ENCODE results near the gene MPPE1. TPM values are rescaled to one million over a fixed set of nuclear protein-coding genes. Genes with fewer than 3 reads are reported as not detected.

MPPE1 gene
- total RNA-seq, 2 experiments from 2014 or later, result 21.7 to 22.4 TPM

- POLR2A ChIA-PET, result no interaction called here
- no peaks in the 10 kb centered on the region for H3K27me3 Mint-ChIP-seq
- H3K9me3 Mint-ChIP-seq, result peaks cover 14% of the 10 kb centered on the region
- no peak for TF ChIP-seq CTCF (IDR thresholded peaks at IDR 0.05)
- ATAC-seq, result no peak
- no peak for DNase-seq
- no peak overlapping the region for H3K27ac Mint-ChIP-seq
- no peak overlapping the region for H3K4me3 Mint-ChIP-seq
- CTCF ChIA-PET, result interaction anchor here (3.0 kb wide), 1 partner anchor 15 kb away, joined by 16 read pairs; no protein-coding TSS in a partner anchor
- intact Hi-C loops (cut with micrococcal nuclease), result no loop called here
- peaks cover 3% of the 10 kb centered on the region for H3K4me1 Mint-ChIP-seq (ENCODE audit: low read depth)
- H3K36me3 Mint-ChIP-seq (ENCODE audit: low read depth), result peaks cover 4% of the 10 kb centered on the region
Observed at GRCh38 chr18:11953113-11953512, 45.0 kb upstream of the MPPE1 start.

- no peaks in the 10 kb centered on the region for H3K27me3 Mint-ChIP-seq
- peaks cover 7% of the 10 kb centered on the region for H3K4me1 Mint-ChIP-seq (ENCODE audit: low read depth)
- no peak overlapping the region for H3K4me3 Mint-ChIP-seq
- ATAC-seq, result no peak
- no peaks in the 10 kb centered on the region for H3K9me3 Mint-ChIP-seq
- intact Hi-C loops (cut with micrococcal nuclease), result no loop called here
- ChIA-PET POLR2A (interaction anchor here (0.6 kb wide), 1 partner anchor 27 kb away, joined by 3 read pairs; no protein-coding TSS in a partner anchor), CTCF (interaction anchor here (3.0 kb wide), 1 partner anchor 14 kb away, joined by 16 read pairs; no protein-coding TSS in a partner anchor)
- DNase-seq, result no peak
- no peak overlapping the region for H3K27ac Mint-ChIP-seq
- no peak for TF ChIP-seq CTCF (IDR thresholded peaks at IDR 0.05)
- no peaks in the 10 kb centered on the region for H3K36me3 Mint-ChIP-seq (ENCODE audit: low read depth)
Observed at GRCh38 chr18:11951390-11951851, 43.3 kb upstream of the MPPE1 start.

DNA sequence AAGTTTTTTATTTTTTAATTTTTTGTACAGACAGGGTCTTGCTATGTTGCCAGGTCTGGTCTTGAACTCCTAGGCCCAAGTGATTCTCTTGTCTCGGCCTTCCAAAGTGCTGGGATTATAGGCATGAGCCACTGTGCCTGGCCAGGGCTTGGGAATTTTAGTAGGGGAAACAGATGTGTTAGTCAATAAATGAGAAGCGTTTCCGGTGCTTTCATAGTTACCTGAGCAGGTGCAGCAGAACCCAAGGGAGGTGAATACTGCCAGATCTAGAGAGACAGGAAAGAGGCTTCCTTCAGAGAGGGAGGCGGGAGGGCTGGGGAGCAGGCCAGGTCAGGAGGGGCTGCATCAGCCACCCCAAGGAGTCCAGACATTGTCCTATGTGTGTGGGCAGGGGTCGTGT, 42.7 kb upstream of the MPPE1 start:
- Mint-ChIP-seq H3K36me3 (ENCODE audit: low read depth) (no peaks in the 10 kb centered on the region), H3K4me1 (ENCODE audit: low read depth) (peaks cover 7% of the 10 kb centered on the region), H3K27ac (no peak overlapping the region), H3K4me3 (no peak overlapping the region), H3K27me3 (no peaks in the 10 kb centered on the region), H3K9me3 (no peaks in the 10 kb centered on the region)
- no peak for TF ChIP-seq CTCF (IDR thresholded peaks at IDR 0.05)
- POLR2A ChIA-PET, result no interaction called here
- no peak for DNase-seq
- CTCF ChIA-PET, result interaction anchor here (1.6 to 3.0 kb wide), 3 partner anchors 13 to 88 kb away, joined by 3 to 16 read pairs (median 11); no protein-coding TSS in a partner anchor
- intact Hi-C loops (cut with micrococcal nuclease), result no loop called here
- ATAC-seq, result no peak

DNA sequence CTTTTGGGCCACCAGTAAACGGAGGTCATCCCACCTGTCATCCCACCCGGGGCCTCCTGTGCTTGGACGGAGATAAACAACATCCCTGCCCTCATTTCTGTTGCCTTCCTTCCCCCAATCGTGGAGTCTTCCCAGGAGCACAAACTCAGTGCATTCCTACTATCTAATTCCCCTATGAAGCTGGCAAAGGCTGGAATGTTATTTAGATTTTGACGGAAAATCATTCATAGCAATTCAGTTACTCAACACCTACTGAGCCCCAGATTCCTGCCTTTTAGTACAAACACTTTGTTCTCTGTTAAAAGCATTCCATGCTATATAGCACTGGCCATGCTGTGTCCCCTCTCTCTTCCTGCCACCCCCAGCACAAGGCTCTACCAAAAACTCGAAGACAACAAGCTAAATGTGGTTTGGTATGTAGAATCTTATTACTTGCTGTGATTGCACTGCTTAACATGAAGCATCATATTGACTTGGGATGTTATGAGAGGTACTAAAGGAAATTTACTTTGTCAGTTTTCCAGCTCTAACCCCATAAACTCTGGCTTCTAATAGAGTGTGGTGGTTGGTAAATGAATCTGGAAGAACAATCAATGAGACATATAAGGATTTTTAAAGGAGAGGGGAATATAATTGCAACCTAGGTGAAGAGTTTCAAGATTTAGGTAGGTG, 40.9 kb upstream of the MPPE1 start:
- intact Hi-C loops (cut with micrococcal nuclease), result loop anchor here (5.0 kb wide), 1 partner anchor 33 kb away; the partner anchor contains the start of gene IMPA2
- Mint-ChIP-seq H3K27ac (no peak overlapping the region), H3K36me3 (ENCODE audit: low read depth) (no peaks in the 10 kb centered on the region), H3K27me3 (no peaks in the 10 kb centered on the region), H3K4me1 (ENCODE audit: low read depth) (peaks cover 5% of the 10 kb centered on the region), H3K4me3 (no peak overlapping the region), H3K9me3 (no peaks in the 10 kb centered on the region)
- ATAC-seq, result no peak
- ChIA-PET CTCF (interaction anchor here (1.0 to 5.4 kb wide), 6 partner anchors 9 to 90 kb away, joined by 3 to 56 read pairs (median 6); partner anchors contain the start of gene MPPE1), POLR2A (interaction anchor here (1.6 to 3.6 kb wide), 2 partner anchors 33 to 40 kb away, joined by 4 to 15 read pairs; partner anchors contain the start of genes IMPA2 and MPPE1)
- DNase-seq, result no peak
- no peak for TF ChIP-seq CTCF (IDR thresholded peaks at IDR 0.05)

Data from activated CD8-positive, alpha-beta T cell treated with anti-CD3 and anti-CD28 coated beads for 36 hours (primary cell).